Subcutaneous adipose tissue (tissue), 4 donors: ENCODE results near the gene HNRNPAB. TPM values are rescaled to one million over a fixed set of nuclear protein-coding genes. Genes with fewer than 3 reads are reported as not detected.

Source experiments
- total RNA-seq, 4 donors: library from RNA; depleted of rRNA; stranded (reverse); fragments of >200 nt; gene quantifications; one replicate each; pipeline ENCODE4 v1.1.0, GENCODE V29; 2016
- TF ChIP-seq, protein P1 (sequence below): fragments of 450-650 bp; IDR thresholded peaks from one replicate; pipeline ENCODE4 v1.5.1; 2016; ENCODE audit warnings: low read depth, mild to moderate bottlenecking, control low read depth, antibody characterized with exemption, moderate library complexity

Gene HNRNPAB
- total RNA-seq, 4 donors from 2014 or later: 52.0 to 108 (median 63.8) TPM

DNA sequence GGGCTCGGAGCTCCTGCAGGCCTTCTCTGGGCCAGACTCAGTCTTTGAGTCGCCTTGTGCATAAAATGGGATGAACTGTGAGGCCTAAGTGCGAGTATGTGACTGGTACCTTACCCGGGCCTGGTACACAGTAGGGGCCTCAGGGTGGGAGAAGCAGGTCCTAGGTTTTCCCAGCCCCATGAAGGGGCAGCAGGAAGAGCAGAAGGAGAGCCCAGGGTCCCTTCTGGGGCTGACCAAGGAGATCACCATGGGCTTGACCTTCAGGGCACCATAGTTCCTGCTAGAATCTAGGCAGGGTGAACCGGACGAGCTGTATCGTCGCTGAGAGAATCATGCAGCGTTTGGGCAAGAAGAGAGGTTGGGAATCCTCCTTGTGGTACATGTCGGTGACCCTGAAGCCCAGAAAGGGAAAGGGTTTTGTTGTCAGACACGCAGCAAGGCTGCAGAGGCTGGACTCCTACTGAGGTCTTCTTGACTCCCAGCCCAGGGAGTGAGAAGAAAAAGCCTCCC, 28.6 kb downstream of the HNRNPAB start:
- TF ChIP-seq, protein P1, sequence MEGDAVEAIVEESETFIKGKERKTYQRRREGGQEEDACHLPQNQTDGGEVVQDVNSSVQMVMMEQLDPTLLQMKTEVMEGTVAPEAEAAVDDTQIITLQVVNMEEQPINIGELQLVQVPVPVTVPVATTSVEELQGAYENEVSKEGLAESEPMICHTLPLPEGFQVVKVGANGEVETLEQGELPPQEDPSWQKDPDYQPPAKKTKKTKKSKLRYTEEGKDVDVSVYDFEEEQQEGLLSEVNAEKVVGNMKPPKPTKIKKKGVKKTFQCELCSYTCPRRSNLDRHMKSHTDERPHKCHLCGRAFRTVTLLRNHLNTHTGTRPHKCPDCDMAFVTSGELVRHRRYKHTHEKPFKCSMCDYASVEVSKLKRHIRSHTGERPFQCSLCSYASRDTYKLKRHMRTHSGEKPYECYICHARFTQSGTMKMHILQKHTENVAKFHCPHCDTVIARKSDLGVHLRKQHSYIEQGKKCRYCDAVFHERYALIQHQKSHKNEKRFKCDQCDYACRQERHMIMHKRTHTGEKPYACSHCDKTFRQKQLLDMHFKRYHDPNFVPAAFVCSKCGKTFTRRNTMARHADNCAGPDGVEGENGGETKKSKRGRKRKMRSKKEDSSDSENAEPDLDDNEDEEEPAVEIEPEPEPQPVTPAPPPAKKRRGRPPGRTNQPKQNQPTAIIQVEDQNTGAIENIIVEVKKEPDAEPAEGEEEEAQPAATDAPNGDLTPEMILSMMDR: no peak

DNA sequence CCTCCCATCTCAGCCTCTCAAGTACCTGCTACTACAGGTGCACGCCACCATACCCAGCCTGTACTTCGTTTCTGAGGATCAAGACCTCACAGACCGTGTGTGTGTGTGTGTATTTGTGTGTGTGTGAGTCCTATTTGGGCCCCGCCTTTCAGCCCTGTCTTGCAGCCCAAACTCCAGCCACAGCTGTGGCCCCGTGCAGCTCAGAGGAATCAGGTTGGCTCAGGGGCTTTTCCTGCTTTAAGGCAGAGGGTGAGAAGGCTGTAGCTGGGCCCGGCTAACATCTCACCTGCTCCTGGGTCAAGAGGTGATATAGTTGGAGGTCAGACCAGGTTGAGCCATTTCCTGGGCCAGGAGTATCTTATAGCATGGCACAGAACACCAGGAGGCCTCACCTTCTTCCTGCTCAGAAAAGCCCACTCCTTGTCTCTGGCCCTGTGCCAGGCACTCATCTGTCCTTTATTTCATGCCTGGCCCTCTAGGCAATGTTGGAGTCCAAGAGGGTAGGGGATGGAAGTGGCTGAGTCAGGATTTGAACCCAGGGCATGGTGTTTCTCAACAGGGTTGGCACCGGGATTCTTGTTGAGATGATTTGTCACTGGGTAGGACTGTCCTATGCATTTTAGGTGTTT, 29.9 kb downstream of the HNRNPAB start:
- TF ChIP-seq, protein P1: no peak

DNA sequence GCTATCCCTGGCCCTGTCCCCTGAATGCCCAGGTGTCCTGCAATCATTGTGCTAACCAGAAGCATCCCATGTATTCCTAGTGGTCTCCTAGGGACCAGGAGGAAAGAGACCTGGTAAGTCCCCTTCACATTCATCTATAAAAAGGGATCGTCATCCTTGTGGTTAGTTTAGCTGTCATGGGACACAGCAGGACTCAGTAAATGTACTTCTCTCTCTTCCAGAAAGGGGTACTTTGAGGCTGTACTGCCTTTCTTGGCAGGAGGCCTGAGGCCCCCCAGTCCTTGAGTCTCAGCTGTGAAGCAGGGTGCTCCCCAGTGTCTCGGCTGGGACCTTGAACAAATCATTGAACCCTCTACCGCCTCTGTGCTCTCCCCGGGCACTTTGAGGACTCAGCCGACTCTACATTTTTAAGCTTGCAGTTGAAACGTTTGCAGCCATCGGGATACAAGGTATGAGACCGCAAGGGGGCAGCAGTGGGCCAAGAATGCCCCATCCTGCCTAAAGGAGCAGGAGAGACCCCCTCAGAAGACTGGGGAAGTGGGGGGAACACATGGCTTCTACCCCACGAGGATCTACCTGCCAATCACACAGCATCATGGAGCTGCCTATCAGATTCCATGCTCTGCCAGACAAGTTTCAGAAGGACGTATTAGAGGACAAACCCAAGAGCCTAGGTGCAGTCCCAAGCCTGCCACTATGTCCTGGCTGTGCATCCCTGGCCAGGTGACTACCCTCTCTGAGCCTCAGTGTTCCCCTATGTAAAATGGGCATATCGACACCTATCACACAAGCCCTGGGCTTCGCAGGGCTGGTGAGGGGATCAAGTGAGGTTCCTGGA, 30.6 kb downstream of the HNRNPAB start:
- TF ChIP-seq, protein P1: no peak

DNA sequence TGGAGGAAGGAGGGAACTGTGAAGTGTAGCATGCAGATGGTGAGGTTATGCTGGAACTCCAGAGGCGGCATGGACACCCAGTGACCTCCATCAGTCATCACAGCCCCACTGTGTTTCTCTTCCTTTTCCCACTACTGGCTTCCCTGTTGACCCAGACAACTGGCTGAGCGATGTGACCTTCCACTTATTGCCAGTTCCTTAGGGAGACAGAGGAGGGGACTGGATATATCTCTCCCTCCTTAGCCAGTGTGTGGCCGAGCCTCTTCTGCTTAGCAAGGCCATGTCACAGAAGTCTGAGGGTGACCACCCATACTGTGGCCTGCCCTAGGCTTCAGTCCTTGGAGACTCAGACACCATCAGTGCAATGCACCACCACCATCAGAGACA, 31.2 kb downstream of the HNRNPAB start:
- TF ChIP-seq, protein P1: no peak

DNA sequence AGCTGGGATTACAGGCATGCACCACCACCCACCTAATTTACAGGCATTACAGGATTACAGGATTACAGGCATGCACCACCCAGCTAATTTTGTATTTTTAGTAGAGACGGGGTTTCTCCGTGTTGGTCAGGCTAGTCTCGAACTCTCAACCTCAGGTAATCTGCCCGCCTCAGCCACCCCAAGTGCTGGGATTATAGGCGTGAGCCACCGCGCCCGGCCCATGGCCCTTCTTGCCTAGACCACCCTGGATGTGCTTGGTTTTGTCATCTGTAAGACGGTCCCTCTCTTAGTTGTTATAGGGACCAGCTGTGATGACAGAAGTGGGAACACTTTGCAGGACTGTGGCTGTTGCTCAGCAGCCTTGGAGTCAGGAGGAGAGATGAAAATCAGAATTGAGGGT, 31.8 kb downstream of the HNRNPAB start:
- TF ChIP-seq, protein P1: no peak

DNA sequence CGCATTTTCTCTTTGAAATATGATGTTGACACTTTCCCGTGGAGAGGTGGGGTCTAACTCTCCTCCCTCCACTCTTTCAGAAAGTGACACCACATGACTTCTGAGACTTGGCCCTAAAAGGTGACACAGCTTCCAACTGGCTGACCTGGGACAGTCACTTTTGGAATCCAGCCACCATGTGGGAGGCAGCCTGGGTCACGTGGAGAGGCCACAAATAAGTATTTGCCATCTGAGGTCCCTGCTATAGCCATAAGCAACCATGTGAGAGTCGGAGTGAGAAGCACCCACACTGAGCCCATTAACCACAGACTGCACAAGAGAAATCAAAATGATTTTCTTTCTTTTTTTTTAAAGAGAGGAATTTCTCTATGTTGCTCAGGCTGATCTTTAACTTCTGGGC, 32.3 kb downstream of the HNRNPAB start:
- TF ChIP-seq, protein P1: no peak
